Hepatocyte (in vitro differentiated cells): ENCODE data around the gene LURAP1L. TPM values are rescaled to one million over a fixed set of nuclear protein-coding genes. Genes with fewer than 3 reads are reported as not detected.
A peak's percentile ranks its signal among the peaks of the same experiment; 100 is the strongest.

Experiments
- DNase-seq: peaks from one replicate; pipeline ENCODE4 v3.0.0-alpha.2; 2016; ENCODE audit warnings: low spot score
- H2AFZ ChIP-seq: fragments of 200-600 bp; sonication (generic); 2 replicates; pipeline ENCODE4 v1.6.0; 2016; ENCODE audit warnings: antibody characterized with exemption, mild to moderate bottlenecking
- H3K27ac ChIP-seq: fragments of 200-600 bp; sonication (generic); 2 replicates; pipeline ENCODE4 v1.5.1; 2016; ENCODE audit warnings: mild to moderate bottlenecking
- H3K27me3 ChIP-seq: fragments of 200-600 bp; sonication (generic); 2 replicates; pipeline ENCODE4 v1.6.1; 2016
- H3K36me3 ChIP-seq: fragments of 200-600 bp; sonication (generic); replicated peaks from 2 replicates; pipeline ENCODE4 v1.5.1; 2016; ENCODE audit warnings: low read depth; ENCODE audit not compliant: insufficient read depth
- H3K4me1 ChIP-seq: fragments of 200-600 bp; sonication (generic); 2 replicates; pipeline ENCODE4 v1.5.1; 2016; ENCODE audit warnings: mild to moderate bottlenecking, moderate library complexity; ENCODE audit not compliant: insufficient read depth
- H3K4me2 ChIP-seq: fragments of 200-600 bp; sonication (generic); 2 replicates; pipeline ENCODE4 v1.6.0; 2016
- H3K4me3 ChIP-seq: fragments of 200-600 bp; sonication (generic); 2 replicates; pipeline ENCODE4 v1.5.1; 2016; ENCODE audit warnings: mild to moderate bottlenecking
- H3K79me2 ChIP-seq: fragments of 200-600 bp; sonication (generic); 2 replicates; pipeline ENCODE4 v1.6.0; 2017; ENCODE audit warnings: mild to moderate bottlenecking
- H3K9me2 ChIP-seq: fragments of 200-600 bp; sonication (generic); replicated peaks from 2 replicates; pipeline ENCODE4 v1.6.0; 2017; ENCODE audit warnings: mild to moderate bottlenecking; ENCODE audit not compliant: insufficient read depth
- H3K9me3 ChIP-seq: fragments of 200-600 bp; sonication (generic); 2 replicates; pipeline ENCODE4 v1.5.1; 2016; ENCODE audit warnings: low read depth, mild to moderate bottlenecking
- H4K20me1 ChIP-seq: fragments of 200-600 bp; sonication (generic); 2 replicates; pipeline ENCODE4 v1.6.0; 2016; ENCODE audit warnings: mild to moderate bottlenecking; ENCODE audit not compliant: insufficient read depth, poor library complexity, severe bottlenecking
- CTCF ChIP-seq: fragments of 200-600 bp; sonication (generic); IDR thresholded peaks from 2 replicates; pipeline ENCODE4 v1.5.1; 2016; ENCODE audit warnings: antibody characterized with exemption, mild to moderate bottlenecking; ENCODE audit not compliant: poor library complexity
- EZH2 ChIP-seq: fragments of 200-600 bp; sonication (generic); IDR thresholded peaks from 2 replicates; pipeline ENCODE4 v1.6.1; 2016; ENCODE audit warnings: antibody characterized with exemption, mild to moderate bottlenecking, borderline replicate concordance
- EZH2phosphoT487 ChIP-seq: fragments of 200-600 bp; sonication (generic); IDR thresholded peaks from one replicate; pipeline ENCODE4 v1.6.1; 2018; ENCODE audit warnings: antibody characterized with exemption, mild to moderate bottlenecking, low read depth, moderate library complexity; ENCODE audit not compliant: unreplicated experiment, severe bottlenecking
- WGBS: methylation state at CpG from one replicate; pipeline ENCODE4 v1.1.6; 2016; ENCODE audit warnings: low lambda C conversion rate; ENCODE audit errors: missing lambda C conversion rate; 5-methylcytosine and 5-hydroxymethylcytosine counted together
- polyA plus RNA-seq: library from polyadenylated mRNA; unstranded; fragments of >200 nt; fragmentation: Nextera tagmentation; extraction: Ambion mirVana; gene quantifications from 2 replicates; pipeline ENCODE4 v1.2.1, GENCODE V29; 2016
- total RNA-seq: library from RNA; depleted of rRNA; stranded (reverse); fragments of >200 nt; gene quantifications from 2 replicates; pipeline ENCODE4 v1.2.3, GENCODE V29; 2014

LURAP1L gene
- total and polyA plus RNA-seq, 2 experiments from 2014 or later: 36.1 to 37.6 TPM

- peak overlapping the region; percentile 48 for H2AFZ ChIP-seq
Observed at GRCh38 chr9:12776513-12777055, 1.8 kb downstream of the LURAP1L start.

DNA sequence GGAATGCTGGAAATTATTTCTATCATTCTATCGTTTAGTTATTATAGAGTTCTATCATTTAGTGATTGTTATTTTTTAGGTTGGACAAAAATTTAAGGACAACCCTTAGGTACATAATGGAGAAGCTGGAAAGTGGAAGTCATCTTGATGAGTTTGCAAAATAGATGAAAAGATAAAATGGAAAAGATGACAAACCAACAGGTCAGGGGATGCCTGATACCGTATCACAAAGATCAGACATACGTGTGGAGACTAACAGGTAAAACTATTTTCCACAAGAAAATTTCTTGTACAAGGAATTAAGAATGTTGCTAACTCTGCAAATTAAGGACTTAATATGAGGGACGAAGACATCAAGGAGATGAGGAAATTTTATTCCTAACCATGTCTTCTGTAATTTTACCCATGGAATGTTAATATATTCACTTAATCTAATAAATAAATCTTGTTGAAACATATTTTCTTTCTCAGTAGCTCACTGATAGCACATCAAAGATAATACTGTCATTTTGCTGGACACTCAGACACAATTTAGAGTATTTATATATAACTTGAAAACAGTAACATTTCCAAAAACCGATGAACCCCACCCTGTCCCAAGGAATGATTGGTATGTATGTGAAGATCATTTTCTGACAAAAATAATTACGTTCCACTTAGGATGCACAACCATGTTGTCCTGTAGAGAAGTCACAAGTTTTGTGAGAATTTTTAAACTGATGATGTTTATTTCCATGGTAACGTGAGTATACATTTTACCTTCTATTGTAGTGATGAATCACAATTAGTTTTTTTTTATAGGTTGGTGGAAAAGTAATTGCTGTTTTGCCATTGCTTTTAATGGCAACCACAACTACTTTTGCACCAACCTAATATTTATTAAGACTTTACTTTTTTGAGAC is 2.6 kb downstream of the LURAP1L start:
- Histone ChIP-seq H3K79me2 (peaks cover 59% of the 10 kb centered on the region), H3K4me3 (peak overlapping the region; percentile 87), H3K36me3 (no peaks in the 10 kb centered on the region), H3K27me3 (no peaks in the 10 kb centered on the region), H3K27ac (peak overlapping the region; percentile 99), H4K20me1 (no peaks in the 10 kb centered on the region), H3K9me3 (no peaks in the 10 kb centered on the region), H3K4me2 (peak overlapping the region; percentile 76), H3K9me2 (no peaks in the 10 kb centered on the region), H3K4me1 (no peaks in the 10 kb centered on the region), H2AFZ (no peak overlapping the region)
- DNase-seq: no peak
- 70% methylated on average over 7 of the region's 7 CpGs for WGBS
- no peak for TF ChIP-seq EZH2phosphoT487
- no peak for TF ChIP-seq EZH2

More at GRCh38 chr9:12776513-12777055, 1.8 kb downstream of the LURAP1L start:
- peak; percentile 19 for DNase-seq
- no peaks in the 10 kb centered on the region for H4K20me1 ChIP-seq
- H3K79me2 ChIP-seq: peaks cover 51% of the 10 kb centered on the region
- H3K36me3 ChIP-seq: no peaks in the 10 kb centered on the region
- no peaks in the 10 kb centered on the region for H3K4me1 ChIP-seq
- H3K27me3 ChIP-seq: no peaks in the 10 kb centered on the region
- 2% methylated on average over 8 of the region's 8 CpGs for WGBS
- TF ChIP-seq EZH2 (no peak), CTCF (no peak)
- no peaks in the 10 kb centered on the region for H3K9me2 ChIP-seq
- peak overlapping the region; percentile 87 for H3K4me3 ChIP-seq
- H3K9me3 ChIP-seq: no peaks in the 10 kb centered on the region
- H3K27ac ChIP-seq: peak overlapping the region; percentile 99
- peak overlapping the region; percentile 76 for H3K4me2 ChIP-seq

- Histone ChIP-seq H3K4me2 (peak overlapping the region; percentile 76), H2AFZ (no peak overlapping the region)
- 91% methylated on average over 3 of the region's 3 CpGs for WGBS
Observed at GRCh38 chr9:12778389-12778788, 3.6 kb downstream of the LURAP1L start.

More at GRCh38 chr9:12778389-12778788, 3.6 kb downstream of the LURAP1L start:
- Histone ChIP-seq H3K9me2 (no peaks in the 10 kb centered on the region), H3K27me3 (no peaks in the 10 kb centered on the region), H3K79me2 (peaks cover 69% of the 10 kb centered on the region), H3K4me1 (no peaks in the 10 kb centered on the region), H4K20me1 (no peaks in the 10 kb centered on the region), H3K27ac (peak overlapping the region; percentile 99), H3K4me3 (no peak overlapping the region), H3K9me3 (peaks cover 10% of the 10 kb centered on the region), H3K36me3 (no peaks in the 10 kb centered on the region)
- no peak for DNase-seq
- TF ChIP-seq EZH2phosphoT487: no peak
- TF ChIP-seq EZH2: no peak
- no peak for TF ChIP-seq CTCF
